T-helper 2 cell treated with Interferon-gamma antibody and Interleukin-4, amounts not matched to agents 5 μg/mL and 100 μg/mL, for 36 hours (primary cell): ENCODE data around the gene CCNL1.
A peak's percentile ranks its signal among the peaks of the same experiment; 100 is the strongest.
"Not testable (repeated sequence)": the region's sequence is repeated elsewhere in the genome, so short reads cannot be mapped to it uniquely, and the experiment has no call there.

ENCODE experiments used
- DNase-seq: peaks from one replicate; pipeline ENCODE4 v3.0.0; 2021; ENCODE audit warnings: low spot score
- H3K27ac Mint-ChIP-seq: one replicate; pipeline ENCODE4 v1.8.0; 2021; ENCODE audit warnings: mild to moderate bottlenecking, mixed read lengths
- H3K27me3 Mint-ChIP-seq: one replicate; pipeline ENCODE4 v1.8.0; 2021; ENCODE audit warnings: low read depth, mixed read lengths
- H3K36me3 Mint-ChIP-seq: one replicate; pipeline ENCODE4 v1.8.0; 2021; ENCODE audit warnings: low read depth, mixed read lengths
- H3K4me1 Mint-ChIP-seq: one replicate; pipeline ENCODE4 v1.8.0; 2021; ENCODE audit warnings: low read depth, mixed read lengths
- H3K4me3 Mint-ChIP-seq: one replicate; pipeline ENCODE4 v1.8.0; 2022; ENCODE audit warnings: mild to moderate bottlenecking, moderate library complexity, mixed read lengths
- H3K9me3 Mint-ChIP-seq: one replicate; pipeline ENCODE4 v1.8.0; 2021; ENCODE audit warnings: mixed read lengths

The CCNL1 gene

GRCh38 chr3:157159762-157160657 is at the start of gene CCNL1:
Gene CCNL1 (minus strand): TSS chr3:157160147. CDS start chr3:157160094, 53 bp downstream.
- H3K36me3 Mint-ChIP-seq, result peaks cover 47% of the 10 kb centered on the region
- DNase-seq, result peak; percentile 96
- H3K4me1 Mint-ChIP-seq, result peaks cover 33% of the 10 kb centered on the region
- H3K9me3 Mint-ChIP-seq, result no peaks in the 10 kb centered on the region
- H3K4me3 Mint-ChIP-seq, result peak within 1 kb of the TSS; percentile 94
- H3K27ac Mint-ChIP-seq, result peak within 1 kb of the TSS; percentile 97
- no peaks in the 10 kb centered on the region for H3K27me3 Mint-ChIP-seq

DNA sequence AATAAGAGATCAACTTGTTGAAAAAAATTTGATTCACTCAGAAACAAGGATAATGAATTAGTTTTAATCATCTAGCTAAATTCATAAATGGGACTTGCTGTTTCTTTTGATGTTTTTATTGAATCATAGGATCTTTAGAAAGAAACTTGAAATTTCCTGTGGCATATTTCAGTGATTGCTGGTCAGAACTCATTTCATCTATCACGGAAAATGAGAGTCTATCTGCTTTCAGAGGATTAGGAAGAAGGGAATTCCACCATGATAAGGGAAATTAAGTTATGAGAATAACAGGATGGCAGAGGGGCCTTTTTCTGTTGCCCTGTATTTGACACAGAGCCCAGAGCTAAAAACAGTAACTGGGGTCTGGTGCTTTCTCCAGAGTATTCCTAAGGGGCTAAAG is 44.9 kb upstream of the CCNL1 start:
- Mint-ChIP-seq H3K27me3 (peaks cover 3% of the 10 kb centered on the region), H3K9me3 (no peaks in the 10 kb centered on the region), H3K27ac (no peak overlapping the region), H3K4me3 (no peak overlapping the region), H3K36me3 (no peaks in the 10 kb centered on the region), H3K4me1 (no peaks in the 10 kb centered on the region)
- no peak for DNase-seq

GRCh38 chr3:157204431-157204830 is 44.5 kb upstream of the CCNL1 start:
- no peaks in the 10 kb centered on the region for H3K4me1 Mint-ChIP-seq
- H3K9me3 Mint-ChIP-seq, result no peaks in the 10 kb centered on the region
- H3K36me3 Mint-ChIP-seq, result no peaks in the 10 kb centered on the region
- H3K27ac Mint-ChIP-seq, result no peak overlapping the region
- no peak overlapping the region for H3K4me3 Mint-ChIP-seq
- peaks cover 3% of the 10 kb centered on the region for H3K27me3 Mint-ChIP-seq
- no peak for DNase-seq

- H3K4me3 Mint-ChIP-seq, result no peak overlapping the region
- DNase-seq, result no peak
- H3K27me3 Mint-ChIP-seq, result peaks cover 3% of the 10 kb centered on the region
- H3K27ac Mint-ChIP-seq, result no peak overlapping the region
- no peaks in the 10 kb centered on the region for H3K4me1 Mint-ChIP-seq
- H3K9me3 Mint-ChIP-seq, result no peaks in the 10 kb centered on the region
- H3K36me3 Mint-ChIP-seq, result no peaks in the 10 kb centered on the region
Measured at GRCh38 chr3:157201648-157202278, 41.8 kb upstream of the CCNL1 start.

GRCh38 chr3:157199841-157200240 is 39.9 kb upstream of the CCNL1 start:
- DNase-seq, result no peak
- Mint-ChIP-seq H3K9me3 (peaks cover 18% of the 10 kb centered on the region), H3K36me3 (no peaks in the 10 kb centered on the region), H3K27me3 (no peaks in the 10 kb centered on the region), H3K27ac (no peak overlapping the region), H3K4me3 (no peak overlapping the region), H3K4me1 (no peaks in the 10 kb centered on the region)

GRCh38 chr3:157195965-157196364 is 36.0 kb upstream of the CCNL1 start:
- no peaks in the 10 kb centered on the region for H3K27me3 Mint-ChIP-seq
- no peak overlapping the region for H3K27ac Mint-ChIP-seq
- peaks cover 4% of the 10 kb centered on the region for H3K36me3 Mint-ChIP-seq
- peaks cover 49% of the 10 kb centered on the region for H3K9me3 Mint-ChIP-seq
- H3K4me1 Mint-ChIP-seq, result no peaks in the 10 kb centered on the region
- no peak overlapping the region for H3K4me3 Mint-ChIP-seq
- DNase-seq, result no peak

GRCh38 chr3:157191149-157191548 is 31.2 kb upstream of the CCNL1 start:
- not testable (repeated sequence) for H3K27me3 Mint-ChIP-seq, H3K4me1 Mint-ChIP-seq, DNase-seq, H3K4me3 Mint-ChIP-seq, H3K27ac Mint-ChIP-seq
- Mint-ChIP-seq H3K9me3 (peaks cover 88% of the 10 kb centered on the region), H3K36me3 (peaks cover 13% of the 10 kb centered on the region)

- H3K9me3 Mint-ChIP-seq, result peaks cover 88% of the 10 kb centered on the region
- no peaks in the 10 kb centered on the region for H3K27me3 Mint-ChIP-seq
- no peaks in the 10 kb centered on the region for H3K4me1 Mint-ChIP-seq
- peaks cover 20% of the 10 kb centered on the region for H3K36me3 Mint-ChIP-seq
- no peak overlapping the region for H3K27ac Mint-ChIP-seq
- no peak for DNase-seq
- H3K4me3 Mint-ChIP-seq, result no peak overlapping the region
Measured at GRCh38 chr3:157190380-157190872, 30.5 kb upstream of the CCNL1 start.

DNA sequence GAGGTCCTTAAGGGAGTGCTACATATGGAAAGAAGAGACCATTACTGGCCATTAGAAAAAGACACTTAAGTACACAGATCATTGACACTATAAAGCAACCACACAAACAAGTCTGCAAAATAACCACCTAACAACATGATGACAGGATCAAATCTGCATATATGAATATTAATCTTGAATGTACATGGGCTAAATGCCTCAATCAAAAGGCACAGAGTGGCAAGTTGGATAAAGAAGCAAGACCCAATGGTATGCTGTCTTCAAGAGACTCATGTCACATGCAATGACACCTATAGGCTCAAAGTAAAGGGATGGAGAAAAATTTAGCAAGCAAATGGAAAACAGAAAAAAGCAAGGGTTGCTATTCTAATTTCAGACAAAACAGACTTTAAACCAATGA is 28.4 kb upstream of the CCNL1 start:
- H3K36me3 Mint-ChIP-seq, result peaks cover 34% of the 10 kb centered on the region
- H3K9me3 Mint-ChIP-seq, result peaks cover 87% of the 10 kb centered on the region
- H3K4me1 Mint-ChIP-seq, result no peaks in the 10 kb centered on the region
- no peak overlapping the region for H3K4me3 Mint-ChIP-seq
- no peak for DNase-seq
- H3K27ac Mint-ChIP-seq, result no peak overlapping the region
- H3K27me3 Mint-ChIP-seq, result no peaks in the 10 kb centered on the region

GRCh38 chr3:157182879-157183278 is 22.9 kb upstream of the CCNL1 start:
- Mint-ChIP-seq H3K4me3 (no peak overlapping the region), H3K9me3 (peaks cover 65% of the 10 kb centered on the region), H3K27me3 (no peaks in the 10 kb centered on the region), H3K36me3 (peaks cover 65% of the 10 kb centered on the region), H3K4me1 (no peaks in the 10 kb centered on the region), H3K27ac (no peak overlapping the region)
- no peak for DNase-seq

GRCh38 chr3:157180262-157180661 is 20.3 kb upstream of the CCNL1 start:
- Mint-ChIP-seq H3K36me3 (peaks cover 64% of the 10 kb centered on the region), H3K27me3 (no peaks in the 10 kb centered on the region), H3K27ac (no peak overlapping the region), H3K4me3 (no peak overlapping the region), H3K9me3 (peaks cover 50% of the 10 kb centered on the region), H3K4me1 (peaks cover 10% of the 10 kb centered on the region)
- no peak for DNase-seq

DNA sequence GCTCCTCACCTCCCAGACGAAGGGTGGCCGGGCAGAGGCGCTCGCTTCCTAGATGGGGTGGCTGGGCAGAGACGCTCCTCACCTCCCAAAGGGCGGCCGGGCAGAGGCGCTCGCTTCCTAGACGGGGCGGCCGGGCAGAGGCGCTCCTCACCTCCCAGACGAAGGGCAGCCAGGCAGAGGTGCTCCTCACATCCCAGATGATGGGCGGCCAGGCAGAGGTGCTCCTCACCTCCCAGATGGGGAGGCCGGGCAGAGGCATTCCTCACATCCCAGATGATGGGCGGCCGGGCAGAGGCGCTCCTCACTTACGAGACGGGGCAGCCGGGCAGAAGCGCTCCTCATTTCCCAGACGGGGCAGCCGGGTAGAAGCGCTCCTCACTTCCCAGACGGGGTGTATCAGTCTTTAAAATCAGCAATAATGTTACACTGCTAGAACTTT is 19.4 kb upstream of the CCNL1 start:
- Mint-ChIP-seq H3K27ac (no peak overlapping the region), H3K4me3 (no peak overlapping the region), H3K9me3 (peaks cover 41% of the 10 kb centered on the region), H3K4me1 (peaks cover 14% of the 10 kb centered on the region), H3K27me3 (no peaks in the 10 kb centered on the region), H3K36me3 (peaks cover 56% of the 10 kb centered on the region)
- no peak for DNase-seq

GRCh38 chr3:157178503-157179364 is 18.8 kb upstream of the CCNL1 start:
- peaks cover 51% of the 10 kb centered on the region for H3K36me3 Mint-ChIP-seq
- not testable (repeated sequence) for H3K4me3 Mint-ChIP-seq, H3K27me3 Mint-ChIP-seq, H3K27ac Mint-ChIP-seq, DNase-seq
- H3K4me1 Mint-ChIP-seq, result peaks cover 19% of the 10 kb centered on the region
- peaks cover 36% of the 10 kb centered on the region for H3K9me3 Mint-ChIP-seq
